ENCODE data around the gene SEC22C.

- TF ChIP-seq CTCF (IDR thresholded peaks at IDR 0.05) (no peak), POLR2A (IDR thresholded peaks at IDR 0.05) (no peak)
Observed at GRCh38 chr3:42505849-42506410, 75.8 kb downstream of the SEC22C start.
